SK-N-SH (cell line): ENCODE data around the gene TMEM221. TPM values are rescaled to one million over a fixed set of nuclear protein-coding genes. Genes with fewer than 3 reads are reported as not detected.
A peak's percentile ranks its signal among the peaks of the same experiment; 100 is the strongest.

ENCODE experiments used
- CTCF ChIA-PET: fragments of 300-600, 350-600 bp; formaldehyde crosslinking; extraction: SDS; loops from one replicate; lab custom pipeline; 2021; lab: Yijun Ruan, JAX
- POLR2A ChIA-PET: fragments of 350-600 bp; sonication (Branson Sonifier 250); formaldehyde crosslinking; extraction: SDS; loops from one replicate; lab custom pipeline; 2020; ENCODE audit warnings: antibody characterized with exemption, inconsistent platforms; lab: Yijun Ruan, JAX
- DNase-seq: peaks from one replicate; pipeline ENCODE4 v3.0.0; 2012
- H2AFZ ChIP-seq: fragments of 200-600 bp; sonication (generic); 2 replicates; pipeline ENCODE4 v1.8.1; 2016; ENCODE audit warnings: antibody characterized with exemption, mild to moderate bottlenecking, low read depth
- H3F3A ChIP-seq: fragments of 200-600 bp; sonication (generic); replicated peaks from 2 replicates; pipeline ENCODE3; 2016; ENCODE audit warnings: antibody characterized with exemption, mild to moderate bottlenecking; ENCODE audit not compliant: insufficient read depth
- H3K27ac ChIP-seq, 2 experiments: fragments of 200-500 bp in 1 of 2; fragments of 200-600 bp in 1 of 2; sonication (Bioruptor generic) in 1 of 2; sonication (generic), shearing (Covaris generic) in 1 of 2; 2 replicates each; pipeline versions ENCODE4 v1.5.1 to v1.6.1; 2014 to 2016; ENCODE audit warnings: low read depth in 2 of 2, inconsistent platforms in 1 of 2, low read length in 1 of 2, mild to moderate bottlenecking in 1 of 2, mixed read lengths in 1 of 2
- H3K27me3 ChIP-seq: fragments of 200-600 bp; sonication (generic), shearing (Covaris generic); 2 replicates; pipeline ENCODE4 v1.6.1; 2016; ENCODE audit warnings: mixed run types; ENCODE audit not compliant: insufficient read depth
- H3K36me3 ChIP-seq, 2 experiments: fragments of 200-500 bp in 1 of 2; fragments of 200-600 bp in 1 of 2; sonication (Bioruptor generic) in 1 of 2; sonication (generic) in 1 of 2; replicated peaks in 1 of 2; 2 replicates each; pipeline versions ENCODE3 to v1.5.1; 2014 to 2016; ENCODE audit warnings: low read length in 1 of 2, mild to moderate bottlenecking in 1 of 2; ENCODE audit not compliant: insufficient read depth in 2 of 2, control insufficient read depth in 1 of 2
- H3K4me1 ChIP-seq, 2 experiments: fragments of 200-500 bp in 1 of 2; fragments of 200-600 bp in 1 of 2; sonication (Bioruptor generic) in 1 of 2; sonication (generic), shearing (Covaris generic) in 1 of 2; 2 replicates each; pipeline versions ENCODE4 v1.5.1 to v1.6.1; 2014 to 2016; ENCODE audit warnings: low read depth in 1 of 2, low read length in 1 of 2, mixed run types in 1 of 2; ENCODE audit not compliant: insufficient read depth in 2 of 2, control insufficient read depth in 1 of 2
- H3K4me2 ChIP-seq: fragments of 200-600 bp; sonication (generic), shearing (Covaris generic); 2 replicates; pipeline ENCODE4 v1.6.1; 2017; ENCODE audit warnings: mixed run types
- H3K4me3 ChIP-seq, 2 experiments: fragments of 200-500 bp in 1 of 2; fragments of 200-600 bp in 1 of 2; sonication (Bioruptor generic) in 1 of 2; sonication (generic), shearing (Covaris generic) in 1 of 2; 2 replicates each; pipeline versions ENCODE4 v1.5.1 to v1.8.1; 2014 to 2016; ENCODE audit warnings: low read depth in 2 of 2, inconsistent platforms in 1 of 2, low read length in 1 of 2, mild to moderate bottlenecking in 1 of 2, mixed read lengths in 1 of 2, moderate library complexity in 1 of 2
- H3K79me2 ChIP-seq: fragments of 200-600 bp; sonication (generic); 2 replicates; pipeline ENCODE4 v1.8.1; 2017; ENCODE audit warnings: mild to moderate bottlenecking; ENCODE audit not compliant: insufficient read depth
- H3K9ac ChIP-seq: fragments of 200-600 bp; sonication (generic); 2 replicates; pipeline ENCODE4 v1.6.1; 2017; ENCODE audit warnings: mixed run types
- H3K9me2 ChIP-seq: fragments of 200-600 bp; sonication (generic); 2 replicates; pipeline ENCODE4 v1.6.1; 2017; ENCODE audit warnings: mixed run types
- H3K9me3 ChIP-seq: fragments of 200-600 bp; sonication (generic); 2 replicates; pipeline ENCODE4 v1.6.1; 2017; ENCODE audit warnings: mixed run types, mild to moderate bottlenecking, moderate library complexity
- H4K20me1 ChIP-seq: fragments of 200-600 bp; sonication (generic); 2 replicates; pipeline ENCODE4 v1.6.1; 2017; ENCODE audit warnings: mild to moderate bottlenecking, mixed run types; ENCODE audit not compliant: insufficient read depth
- CHD2 ChIP-seq: fragments of 150-350 bp; IDR thresholded peaks from 2 replicates; pipeline ENCODE4 v1.6.1; 2018; ENCODE audit warnings: low read length; ENCODE audit not compliant: partially characterized antibody
- ELF1 ChIP-seq: IDR thresholded peaks from 2 replicates; pipeline ENCODE4 v1.4.0; 2012
- EZH2phosphoT487 ChIP-seq: fragments of 200-600 bp; sonication (generic); IDR thresholded peaks from 2 replicates; pipeline ENCODE4 v1.6.1; 2017; ENCODE audit warnings: low read depth, mixed run types, mild to moderate bottlenecking, antibody characterized with exemption, moderate library complexity, borderline replicate concordance
- FOSL2 ChIP-seq: IDR thresholded peaks from 2 replicates; pipeline ENCODE4 v1.4.0; 2012; ENCODE audit warnings: low read depth, mild to moderate bottlenecking, moderate library complexity, borderline replicate concordance
- FOXM1 ChIP-seq: IDR thresholded peaks from 2 replicates; pipeline ENCODE4 v1.4.0; 2012; ENCODE audit warnings: low read depth, mild to moderate bottlenecking
- GABPA ChIP-seq: IDR thresholded peaks from 2 replicates; pipeline ENCODE4 v1.4.0; 2012; ENCODE audit warnings: low read depth, mild to moderate bottlenecking
- MEF2A ChIP-seq: IDR thresholded peaks from 2 replicates; pipeline ENCODE4 v1.4.0; 2012; ENCODE audit warnings: low read depth, borderline replicate concordance
- NFIC ChIP-seq: IDR thresholded peaks from 2 replicates; pipeline ENCODE4 v1.4.0; 2012; ENCODE audit warnings: borderline replicate concordance
- PBX3 ChIP-seq: IDR thresholded peaks from 2 replicates; pipeline ENCODE4; 2012
- RAD21 ChIP-seq: IDR thresholded peaks from 2 replicates; pipeline ENCODE4 v1.6.1; 2012; ENCODE audit warnings: mild to moderate bottlenecking, low read length
- REST ChIP-seq: IDR thresholded peaks from 2 replicates; pipeline ENCODE4 v1.6.1; 2012; ENCODE audit warnings: mild to moderate bottlenecking, low read depth, low read length, moderate library complexity
- TCF12 ChIP-seq: IDR thresholded peaks from 2 replicates; pipeline ENCODE4 v1.4.0; 2012
- YY1 ChIP-seq: IDR thresholded peaks from 2 replicates; pipeline ENCODE4 v1.4.0; 2012; ENCODE audit warnings: low read depth, mild to moderate bottlenecking
- WGBS: methylation state at CpG from one replicate; pipeline ENCODE4 v1.1.6; 2017; ENCODE audit warnings: low lambda C conversion rate; 5-methylcytosine and 5-hydroxymethylcytosine counted together
- polyA plus RNA-seq, 3 experiments: library from polyadenylated mRNA; depleted of rRNA; stranded (reverse); fragments of >200 nt; gene quantifications; 2 replicates each; pipeline ENCODE4 v1.2.3, GENCODE V29; 2012
- TF ChIP-seq, protein P1 (sequence below): IDR thresholded peaks from 2 replicates; pipeline ENCODE4 v1.4.0; 2012; ENCODE audit warnings: low read depth
- TF ChIP-seq, protein P2 (sequence below): fragments of 200-600 bp; sonication (generic); IDR thresholded peaks from 2 replicates; pipeline ENCODE4 v1.6.1; 2017; ENCODE audit warnings: antibody characterized with exemption, mild to moderate bottlenecking, moderate library complexity
- TF ChIP-seq, protein P3 (sequence below): IDR thresholded peaks from 2 replicates; pipeline ENCODE4 v1.4.0; 2012; ENCODE audit warnings: low read depth, borderline replicate concordance

TMEM221 gene
- polyA plus RNA-seq, 1 of the 3 experiments (the other 2 are of a cell fraction), result 0.62 TPM

DNA sequence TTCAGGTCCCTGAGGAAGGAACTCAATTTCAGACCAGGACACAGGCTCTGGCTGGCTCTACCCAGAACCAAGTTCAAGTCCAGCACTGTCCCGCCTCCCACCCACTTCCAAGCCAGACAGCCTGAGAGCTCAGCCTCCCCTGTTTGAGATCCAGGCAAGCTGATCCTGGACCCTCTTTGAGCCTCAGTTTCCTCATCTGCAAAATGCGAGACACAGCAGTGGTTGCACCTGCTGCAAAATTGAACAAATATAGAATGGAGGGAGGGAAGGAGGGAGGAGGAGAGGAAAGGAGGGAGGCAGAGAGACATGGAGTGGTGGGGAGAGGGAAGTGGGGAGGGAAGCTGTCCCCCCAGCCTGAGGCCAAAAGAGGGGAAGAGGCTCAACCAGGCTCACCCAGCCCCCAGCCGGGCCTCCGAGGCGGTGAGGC lies 751 bp downstream of the TMEM221 start:
- peak overlapping the region; percentile 76; the same call in 1 of the 2 replicates for H3K4me2 ChIP-seq
- H3K4me1 ChIP-seq, result no peaks in the 10 kb centered on the region; a peak in 1 of 4 replicates
- TF ChIP-seq, protein P1, sequence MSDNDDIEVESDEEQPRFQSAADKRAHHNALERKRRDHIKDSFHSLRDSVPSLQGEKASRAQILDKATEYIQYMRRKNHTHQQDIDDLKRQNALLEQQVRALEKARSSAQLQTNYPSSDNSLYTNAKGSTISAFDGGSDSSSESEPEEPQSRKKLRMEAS, result no peak
- H3K4me3 ChIP-seq, result peak overlapping the region in 1 of 2 experiments; percentile 41; a peak in 1 of 4 replicates
- no peaks in the 10 kb centered on the region for H3K9me2 ChIP-seq
- no peaks in the 10 kb centered on the region for H3K36me3 ChIP-seq
- no peaks in the 10 kb centered on the region for H3F3A ChIP-seq
- H3K27me3 ChIP-seq, result no peaks in the 10 kb centered on the region
- H3K79me2 ChIP-seq, result no peaks in the 10 kb centered on the region
- DNase-seq, result no peak
- H3K9me3 ChIP-seq, result no peaks in the 10 kb centered on the region
- ChIA-PET POLR2A (interaction anchor here (1.0 to 1.4 kb wide), 2 partner anchors 10 to 15 kb away, joined by 3 read pairs; no protein-coding TSS in a partner anchor), CTCF (interaction anchor here (0.7 to 3.1 kb wide), 21 partner anchors 9 to 147 kb away, joined by 3 to 16 read pairs (median 4); partner anchors contain the start of genes CCDC194, MVB12A and NXNL1)
- no peaks in the 10 kb centered on the region for H4K20me1 ChIP-seq
- 94% methylated on average over 2 of the region's 5 CpGs for whole genome bisulfite sequencing
- no peak overlapping the region for H3K9ac ChIP-seq
- H2AFZ ChIP-seq, result no peak overlapping the region
- H3K27ac ChIP-seq, result no peak overlapping the region

- Histone ChIP-seq H3K27me3 (no peaks in the 10 kb centered on the region), H3K36me3 (no peaks in the 10 kb centered on the region), H3K9me3 (no peaks in the 10 kb centered on the region), H3K4me2 (no peak overlapping the region), H3K9me2 (no peaks in the 10 kb centered on the region), H3K4me1 (no peaks in the 10 kb centered on the region; a peak in 1 of 4 replicates), H3K9ac (no peak overlapping the region), H3K79me2 (no peaks in the 10 kb centered on the region), H3F3A (no peaks in the 10 kb centered on the region), H4K20me1 (no peaks in the 10 kb centered on the region), H3K4me3 (no peak overlapping the region), H3K27ac (no peak overlapping the region), H2AFZ (no peak overlapping the region)
- ChIA-PET POLR2A (no interaction called here), CTCF (interaction anchor here (2.0 kb wide), 1 partner anchor 20 kb away, joined by 5 read pairs; no protein-coding TSS in a partner anchor)
- no peak for TF ChIP-seq PBX3
- TF ChIP-seq REST, result no peak
- no peak for TF ChIP-seq EZH2phosphoT487
- no peak for TF ChIP-seq GABPA
- TF ChIP-seq, protein P2, sequence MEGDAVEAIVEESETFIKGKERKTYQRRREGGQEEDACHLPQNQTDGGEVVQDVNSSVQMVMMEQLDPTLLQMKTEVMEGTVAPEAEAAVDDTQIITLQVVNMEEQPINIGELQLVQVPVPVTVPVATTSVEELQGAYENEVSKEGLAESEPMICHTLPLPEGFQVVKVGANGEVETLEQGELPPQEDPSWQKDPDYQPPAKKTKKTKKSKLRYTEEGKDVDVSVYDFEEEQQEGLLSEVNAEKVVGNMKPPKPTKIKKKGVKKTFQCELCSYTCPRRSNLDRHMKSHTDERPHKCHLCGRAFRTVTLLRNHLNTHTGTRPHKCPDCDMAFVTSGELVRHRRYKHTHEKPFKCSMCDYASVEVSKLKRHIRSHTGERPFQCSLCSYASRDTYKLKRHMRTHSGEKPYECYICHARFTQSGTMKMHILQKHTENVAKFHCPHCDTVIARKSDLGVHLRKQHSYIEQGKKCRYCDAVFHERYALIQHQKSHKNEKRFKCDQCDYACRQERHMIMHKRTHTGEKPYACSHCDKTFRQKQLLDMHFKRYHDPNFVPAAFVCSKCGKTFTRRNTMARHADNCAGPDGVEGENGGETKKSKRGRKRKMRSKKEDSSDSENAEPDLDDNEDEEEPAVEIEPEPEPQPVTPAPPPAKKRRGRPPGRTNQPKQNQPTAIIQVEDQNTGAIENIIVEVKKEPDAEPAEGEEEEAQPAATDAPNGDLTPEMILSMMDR, result no peak
- no peak for TF ChIP-seq FOXM1
- no peak for TF ChIP-seq MEF2A
- no peak for TF ChIP-seq CHD2
- TF ChIP-seq, protein P3, sequence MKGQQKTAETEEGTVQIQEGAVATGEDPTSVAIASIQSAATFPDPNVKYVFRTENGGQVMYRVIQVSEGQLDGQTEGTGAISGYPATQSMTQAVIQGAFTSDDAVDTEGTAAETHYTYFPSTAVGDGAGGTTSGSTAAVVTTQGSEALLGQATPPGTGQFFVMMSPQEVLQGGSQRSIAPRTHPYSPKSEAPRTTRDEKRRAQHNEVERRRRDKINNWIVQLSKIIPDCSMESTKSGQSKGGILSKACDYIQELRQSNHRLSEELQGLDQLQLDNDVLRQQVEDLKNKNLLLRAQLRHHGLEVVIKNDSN, result no peak
- TF ChIP-seq NFIC, result no peak
- no peak for TF ChIP-seq YY1
- TF ChIP-seq ELF1, result no peak
- TF ChIP-seq TCF12, result no peak
- TF ChIP-seq RAD21, result no peak
- no peak for TF ChIP-seq FOSL2
- WGBS, result 88% methylated on average over 1 of the region's 1 CpG
- no peak for DNase-seq
These were observed 2.8 kb downstream of the TMEM221 start for GRCh38 chr19:17445526-17446165.
